Fibroblast of the aortic adventitia (primary cell): Measurements from ENCODE around the gene CFI. TPM values are rescaled to one million over a fixed set of nuclear protein-coding genes. Genes with fewer than 3 reads are reported as not detected.

ENCODE experiments used
- DNase-seq: peaks from one replicate; pipeline ENCODE4 v3.0.0-alpha.2; 2010; ENCODE audit warnings: low read depth
- H3K4me3 ChIP-seq: 2 replicates; pipeline ENCODE4 v1.5.1; 2011; ENCODE audit warnings: low read depth, mild to moderate bottlenecking, control low read depth, low read length, moderate library complexity
- CTCF ChIP-seq: IDR thresholded peaks from 2 replicates; pipeline ENCODE4 v1.5.1; 2011; ENCODE audit warnings: mild to moderate bottlenecking, low read length, control low read depth, inconsistent platforms; ENCODE audit not compliant: insufficient read depth
- total RNA-seq: library from RNA; depleted of rRNA; stranded (reverse); fragments of >200 nt; gene quantifications from 2 replicates; pipeline ENCODE4 v1.2.3, GENCODE V29; 2012; ENCODE audit warnings: low replicate concordance

CFI gene
- total RNA-seq, 1 donor, result 17.6 TPM

GRCh38 chr4:109816082-109816442, 14.3 kb upstream of the CFI start:
- H3K4me3 ChIP-seq, result peak overlapping the region; percentile 99
- DNase-seq, result no peak
- no peak for TF ChIP-seq CTCF

GRCh38 chr4:109815151-109816081, 13.6 kb upstream of the CFI start, which contains the start of gene GAR1:
Gene GAR1, plus strand, starts transcription at chr4:109815762. Its CDS starts 403 bp downstream, at chr4:109816165.
- H3K4me3 ChIP-seq, result peak within 1 kb of the TSS; percentile 99
- TF ChIP-seq CTCF, result no peak
- peak; percentile 90 for DNase-seq

GRCh38 chr4:109811707-109812106, 9.9 kb upstream of the CFI start:
- DNase-seq, result no peak
- no peak for TF ChIP-seq CTCF
- no peak overlapping the region for H3K4me3 ChIP-seq

- no peak for TF ChIP-seq CTCF
- DNase-seq, result no peak
- H3K4me3 ChIP-seq, result no peak overlapping the region
Measured at GRCh38 chr4:109810552-109811387, 9.0 kb upstream of the CFI start.

GRCh38 chr4:109809655-109810054, 7.9 kb upstream of the CFI start:
- TF ChIP-seq CTCF, result no peak
- H3K4me3 ChIP-seq, result no peak overlapping the region
- DNase-seq, result no peak

GRCh38 chr4:109803924-109804571, 2.2 kb upstream of the CFI start:
- peak; percentile 54 for DNase-seq
- peak; percentile 27 for TF ChIP-seq CTCF
- H3K4me3 ChIP-seq, result no peak overlapping the region
